ENCODE data around the gene SDK2. TPM values are rescaled to one million over a fixed set of nuclear protein-coding genes. Genes with fewer than 3 reads are reported as not detected.

SDK2 gene
- total and polyA plus RNA-seq, 4 experiments from 2014 or later: 0.49 to 2.9 (median 2.2) TPM; not detected in 1

DNA sequence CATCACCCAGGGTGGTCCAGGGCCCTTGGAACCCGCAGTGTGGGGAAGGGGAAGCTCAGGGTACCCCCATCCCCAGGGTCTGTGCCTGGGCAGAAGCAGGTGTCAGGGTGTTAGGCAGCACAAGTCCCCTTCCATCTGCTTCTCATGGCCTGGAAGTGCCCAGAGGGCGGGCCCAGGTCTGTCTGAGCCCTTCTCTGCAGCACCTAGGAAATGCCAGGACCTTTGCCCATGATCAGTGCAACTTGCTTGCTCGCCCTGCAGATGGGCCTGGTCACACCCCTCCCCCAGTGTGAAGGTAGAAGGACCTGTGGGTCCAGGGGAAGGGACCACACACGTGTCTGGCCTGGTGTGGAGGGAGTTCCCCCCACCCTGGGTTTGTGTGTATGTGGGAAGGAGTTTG is 174.9 kb downstream of the SDK2 start:
- no peak overlapping the region for H3K4me3 Mint-ChIP-seq
- CTCF ChIA-PET (ENCODE audit: partially characterized antibody): no interaction called here
- POLR2A ChIA-PET (ENCODE audit: partially characterized antibody): no interaction called here
- no peak overlapping the region for H3K27ac Mint-ChIP-seq
- H3K36me3 Mint-ChIP-seq: no peaks in the 10 kb centered on the region
- peaks cover 0 to 4% (median 0%) of the 10 kb centered on the region in 4 donors for H3K4me1 Mint-ChIP-seq
- H3K27me3 Mint-ChIP-seq: peaks cover 1 to 2% of the 10 kb centered on the region in 2 donors
- no peak for DNase-seq
- peaks cover 0 to 4% (median under 1%) of the 10 kb centered on the region in 8 donors for H3K9me3 Mint-ChIP-seq
- no peaks in the 10 kb centered on the region for H3K9me3 ChIP-seq (ENCODE audit: control insufficient read depth in 1 of 2, low read length in 2 of 2)
- no peaks in the 10 kb centered on the region for H3K27me3 ChIP-seq (ENCODE audit: insufficient read depth, low read length)
- no peak overlapping the region for H3K27ac ChIP-seq (ENCODE audit: low read depth, low read length)
- no peaks in the 10 kb centered on the region for H3K4me1 ChIP-seq (ENCODE audit: insufficient read depth, low read length)
- no peaks in the 10 kb centered on the region for H3K36me3 ChIP-seq (ENCODE audit: insufficient read depth, low read length)
- intact Hi-C loops (cut with micrococcal nuclease): no loop called here
- H3K4me3 ChIP-seq (ENCODE audit: low read length in 2 of 2): no peak overlapping the region

DNA sequence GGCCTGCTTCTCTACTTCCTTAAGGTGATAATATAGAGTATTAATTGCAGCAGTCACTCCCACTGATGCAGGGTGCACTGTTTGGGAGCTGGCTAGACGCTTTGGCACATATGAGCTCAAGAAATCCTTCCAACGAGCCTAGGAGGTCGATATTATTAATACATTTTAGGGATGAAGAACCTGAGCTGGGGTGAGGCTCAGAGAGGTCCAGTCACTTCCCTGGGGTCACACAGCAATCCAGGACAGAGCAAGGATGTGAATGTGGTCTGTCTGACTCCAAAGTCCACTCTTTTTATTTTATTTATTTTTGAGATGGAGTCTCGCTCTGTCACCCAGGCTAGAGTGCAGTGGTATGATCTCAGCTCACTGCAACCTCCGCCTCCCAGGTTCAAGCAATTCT is 176.0 kb downstream of the SDK2 start:
- Histone ChIP-seq H3K27me3 (ENCODE audit: insufficient read depth, low read length) (no peaks in the 10 kb centered on the region), H3K9me3 (ENCODE audit: control insufficient read depth in 1 of 2, low read length in 2 of 2) (no peaks in the 10 kb centered on the region), H3K4me1 (ENCODE audit: insufficient read depth, low read length) (no peaks in the 10 kb centered on the region), H3K4me3 (ENCODE audit: low read length in 2 of 2) (no peak overlapping the region), H3K36me3 (ENCODE audit: insufficient read depth, low read length) (no peaks in the 10 kb centered on the region), H3K27ac (ENCODE audit: low read depth, low read length) (no peak overlapping the region)
- peak overlapping the region in 2 of 7 donors; percentile 11 to 59 for H3K27ac Mint-ChIP-seq
- no peak overlapping the region for H3K4me3 Mint-ChIP-seq
- no peaks in the 10 kb centered on the region for H3K36me3 Mint-ChIP-seq
- intact Hi-C loops (cut with micrococcal nuclease): no loop called here
- peaks cover 1 to 2% of the 10 kb centered on the region in 2 donors for H3K27me3 Mint-ChIP-seq
- POLR2A ChIA-PET (ENCODE audit: partially characterized antibody): no interaction called here
- H3K9me3 Mint-ChIP-seq: peaks cover 0 to 4% (median under 1%) of the 10 kb centered on the region in 8 donors
- peaks cover 0 to 5% (median 0%) of the 10 kb centered on the region in 4 donors for H3K4me1 Mint-ChIP-seq
- no peak for DNase-seq
- CTCF ChIA-PET (ENCODE audit: partially characterized antibody): no interaction called here

- Histone ChIP-seq H3K4me3 (ENCODE audit: low read length in 2 of 2) (no peak overlapping the region), H3K4me1 (ENCODE audit: insufficient read depth, low read length) (no peaks in the 10 kb centered on the region), H3K27me3 (ENCODE audit: insufficient read depth, low read length) (no peaks in the 10 kb centered on the region), H3K36me3 (ENCODE audit: insufficient read depth, low read length) (no peaks in the 10 kb centered on the region), H3K27ac (ENCODE audit: low read depth, low read length) (no peak overlapping the region), H3K9me3 (ENCODE audit: control insufficient read depth in 1 of 2, low read length in 2 of 2) (no peaks in the 10 kb centered on the region)
- ChIA-PET POLR2A (ENCODE audit: partially characterized antibody) (no interaction called here), CTCF (ENCODE audit: partially characterized antibody) (no interaction called here)
- Mint-ChIP-seq H3K27me3 (peaks cover 1 to 2% of the 10 kb centered on the region in 2 donors), H3K4me3 (no peak overlapping the region), H3K9me3 (peaks cover 0 to 1% (median 0%) of the 10 kb centered on the region in 8 donors), H3K36me3 (no peaks in the 10 kb centered on the region), H3K4me1 (peaks cover 0 to 4% (median 0%) of the 10 kb centered on the region in 4 donors), H3K27ac (no peak overlapping the region)
- intact Hi-C loops (cut with micrococcal nuclease): no loop called here
- no peak for DNase-seq
Measured at GRCh38 chr17:73467651-73468050, 176.6 kb downstream of the SDK2 start.

GRCh38 chr17:73466704-73467433 is 177.4 kb downstream of the SDK2 start:
- peaks cover 1 to 2% of the 10 kb centered on the region in 2 donors for H3K27me3 Mint-ChIP-seq
- Histone ChIP-seq H3K36me3 (ENCODE audit: insufficient read depth, low read length) (no peaks in the 10 kb centered on the region), H3K27ac (ENCODE audit: low read depth, low read length) (no peak overlapping the region), H3K9me3 (ENCODE audit: control insufficient read depth in 1 of 2, low read length in 2 of 2) (no peaks in the 10 kb centered on the region), H3K27me3 (ENCODE audit: insufficient read depth, low read length) (no peaks in the 10 kb centered on the region), H3K4me1 (ENCODE audit: insufficient read depth, low read length) (no peaks in the 10 kb centered on the region), H3K4me3 (ENCODE audit: low read length in 2 of 2) (no peak overlapping the region)
- H3K36me3 Mint-ChIP-seq: no peaks in the 10 kb centered on the region
- H3K4me3 Mint-ChIP-seq: no peak overlapping the region
- DNase-seq: no peak
- H3K4me1 Mint-ChIP-seq: peaks cover 0 to 4% (median 0%) of the 10 kb centered on the region in 4 donors
- H3K27ac Mint-ChIP-seq: no peak overlapping the region
- peaks cover 0 to 1% (median 0%) of the 10 kb centered on the region in 8 donors for H3K9me3 Mint-ChIP-seq
- POLR2A ChIA-PET (ENCODE audit: partially characterized antibody): no interaction called here
- CTCF ChIA-PET (ENCODE audit: partially characterized antibody): no interaction called here
- intact Hi-C loops (cut with micrococcal nuclease): no loop called here

DNA sequence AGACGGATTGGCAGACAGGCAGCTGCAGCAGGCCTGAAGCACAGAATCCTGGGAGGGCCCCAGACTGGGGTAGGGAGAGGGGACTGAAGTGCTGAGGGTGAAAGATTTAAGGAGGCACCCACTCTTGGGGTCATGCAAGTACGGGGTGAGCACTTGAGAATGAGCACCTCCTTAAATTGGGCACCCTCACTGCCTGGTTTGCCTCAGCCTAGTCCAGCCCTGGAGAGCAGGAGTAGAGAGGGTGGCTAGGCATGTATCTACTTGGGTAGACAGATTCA is 178.4 kb downstream of the SDK2 start:
- no peak overlapping the region for H3K27ac Mint-ChIP-seq
- CTCF ChIA-PET (ENCODE audit: partially characterized antibody): no interaction called here
- no peaks in the 10 kb centered on the region for H3K36me3 Mint-ChIP-seq
- POLR2A ChIA-PET (ENCODE audit: partially characterized antibody): no interaction called here
- Histone ChIP-seq H3K4me3 (ENCODE audit: low read length in 2 of 2) (no peak overlapping the region), H3K27ac (ENCODE audit: low read depth, low read length) (no peak overlapping the region), H3K4me1 (ENCODE audit: insufficient read depth, low read length) (no peaks in the 10 kb centered on the region), H3K27me3 (ENCODE audit: insufficient read depth, low read length) (no peaks in the 10 kb centered on the region), H3K9me3 (ENCODE audit: control insufficient read depth in 1 of 2, low read length in 2 of 2) (no peaks in the 10 kb centered on the region), H3K36me3 (ENCODE audit: insufficient read depth, low read length) (no peaks in the 10 kb centered on the region)
- H3K9me3 Mint-ChIP-seq: peaks cover 0 to 1% (median 0%) of the 10 kb centered on the region in 8 donors
- intact Hi-C loops (cut with micrococcal nuclease): no loop called here
- H3K4me3 Mint-ChIP-seq: no peak overlapping the region
- H3K4me1 Mint-ChIP-seq: peaks cover 0 to 4% (median 0%) of the 10 kb centered on the region in 4 donors
- DNase-seq: no peak
- H3K27me3 Mint-ChIP-seq: peaks cover 1 to 2% of the 10 kb centered on the region in 2 donors

DNA sequence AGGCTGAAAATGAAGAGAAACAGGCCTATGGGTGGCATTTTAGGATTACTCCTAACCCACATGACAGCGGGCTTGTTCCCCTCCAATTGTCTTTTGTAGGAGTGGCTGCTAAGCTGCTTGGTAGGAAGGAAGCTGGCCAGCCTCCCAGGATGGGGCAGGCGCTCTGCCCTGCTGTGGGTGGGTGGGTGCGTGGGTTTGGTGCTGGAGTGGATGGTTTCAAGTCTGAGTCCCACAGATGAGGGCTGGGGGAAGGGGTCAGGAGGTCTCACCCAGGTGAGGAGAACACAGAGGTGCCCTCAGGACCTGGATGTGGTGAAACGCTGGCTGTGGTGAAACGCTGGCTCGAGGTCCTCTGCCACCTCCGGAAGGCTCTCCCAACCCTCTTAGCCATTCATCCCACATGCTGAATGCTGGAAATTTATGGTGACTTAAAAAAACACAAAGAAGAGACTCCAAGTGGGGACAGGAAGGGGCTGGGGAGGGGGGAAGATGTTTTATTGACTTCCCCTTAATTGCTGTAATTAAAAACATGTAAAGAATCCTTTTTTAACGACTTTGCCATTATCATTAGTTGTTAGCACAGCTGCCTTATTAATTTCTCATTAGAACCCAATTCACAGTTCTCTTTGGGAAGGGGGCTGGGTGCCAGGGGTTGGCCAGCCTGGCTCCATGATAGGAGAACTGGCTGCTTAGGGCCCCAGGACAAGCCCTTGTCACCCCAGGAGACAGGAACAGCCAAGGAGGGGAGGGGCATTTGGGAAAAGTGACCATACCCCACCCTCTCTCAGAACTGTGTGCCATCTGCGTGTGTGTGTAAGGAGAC is 178.9 kb downstream of the SDK2 start:
- H3K4me1 Mint-ChIP-seq: peaks cover 0 to 4% (median 0%) of the 10 kb centered on the region in 4 donors
- Histone ChIP-seq H3K27ac (ENCODE audit: low read depth, low read length) (no peak overlapping the region), H3K4me3 (ENCODE audit: low read length in 2 of 2) (no peak overlapping the region), H3K36me3 (ENCODE audit: insufficient read depth, low read length) (no peaks in the 10 kb centered on the region), H3K4me1 (ENCODE audit: insufficient read depth, low read length) (no peaks in the 10 kb centered on the region), H3K27me3 (ENCODE audit: insufficient read depth, low read length) (no peaks in the 10 kb centered on the region), H3K9me3 (ENCODE audit: control insufficient read depth in 1 of 2, low read length in 2 of 2) (no peaks in the 10 kb centered on the region)
- POLR2A ChIA-PET (ENCODE audit: partially characterized antibody): no interaction called here
- peaks cover 0 to 4% (median 0%) of the 10 kb centered on the region in 8 donors for H3K9me3 Mint-ChIP-seq
- DNase-seq: no peak
- H3K36me3 Mint-ChIP-seq: no peaks in the 10 kb centered on the region
- CTCF ChIA-PET (ENCODE audit: partially characterized antibody): no interaction called here
- peaks cover 1 to 2% of the 10 kb centered on the region in 2 donors for H3K27me3 Mint-ChIP-seq
- H3K4me3 Mint-ChIP-seq: no peak overlapping the region
- H3K27ac Mint-ChIP-seq: no peak overlapping the region
- intact Hi-C loops (cut with micrococcal nuclease): no loop called here

GRCh38 chr17:73464447-73464846 is 179.8 kb downstream of the SDK2 start:
- ChIA-PET CTCF (ENCODE audit: partially characterized antibody) (no interaction called here), POLR2A (ENCODE audit: partially characterized antibody) (no interaction called here)
- Mint-ChIP-seq H3K9me3 (peaks cover 0 to 9% (median 3%) of the 10 kb centered on the region in 8 donors), H3K4me1 (peaks cover 0 to 4% (median 0%) of the 10 kb centered on the region in 4 donors), H3K27ac (peak overlapping the region in 1 of 7 donors; percentile 9), H3K36me3 (no peaks in the 10 kb centered on the region), H3K27me3 (peaks cover 1 to 2% of the 10 kb centered on the region in 2 donors), H3K4me3 (no peak overlapping the region)
- H3K4me1 ChIP-seq (ENCODE audit: insufficient read depth, low read length): no peaks in the 10 kb centered on the region
- H3K27ac ChIP-seq (ENCODE audit: low read depth, low read length): no peak overlapping the region
- intact Hi-C loops (cut with micrococcal nuclease): no loop called here
- DNase-seq: no peak
- no peaks in the 10 kb centered on the region for H3K27me3 ChIP-seq (ENCODE audit: insufficient read depth, low read length)
- no peaks in the 10 kb centered on the region for H3K9me3 ChIP-seq (ENCODE audit: control insufficient read depth in 1 of 2, low read length in 2 of 2)
- H3K4me3 ChIP-seq (ENCODE audit: low read length in 2 of 2): no peak overlapping the region
- H3K36me3 ChIP-seq (ENCODE audit: insufficient read depth, low read length): no peaks in the 10 kb centered on the region
